ENCODE data around the gene ICAM2.

The ICAM2 gene

DNA sequence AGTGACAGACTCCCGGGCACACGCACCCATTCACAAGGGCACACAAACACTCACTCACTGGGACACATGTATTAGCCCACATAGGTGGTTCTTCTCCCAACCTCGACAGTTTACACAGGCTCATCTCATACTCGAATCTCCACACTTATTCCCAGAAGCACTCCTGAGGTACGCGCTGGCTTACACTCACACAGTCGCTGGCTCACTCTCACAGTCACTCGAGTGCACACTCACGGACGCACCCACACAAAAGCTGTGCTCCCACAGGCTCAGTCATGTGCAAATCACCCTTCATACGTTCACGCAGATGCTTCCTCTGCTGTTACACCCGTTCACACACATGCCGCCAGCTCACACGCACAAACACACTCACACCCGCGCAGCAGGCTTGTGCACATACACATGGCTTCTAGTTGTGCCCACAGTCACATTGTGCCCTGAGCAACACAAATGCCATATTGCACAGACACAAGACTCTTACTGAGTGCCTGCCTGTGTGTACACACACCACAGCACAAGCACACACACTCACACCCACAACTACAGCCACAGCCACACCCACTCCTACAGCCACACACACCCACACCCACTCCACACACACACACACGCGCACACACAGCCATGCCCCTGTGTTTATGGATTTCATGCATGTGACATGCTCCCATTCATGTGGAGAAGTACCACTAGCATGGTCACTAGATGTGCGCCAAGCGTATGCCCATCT, 30.6 kb downstream of the ICAM2 start:
- DNase-seq (ENCODE audit: extremely low read depth, insufficient read length) = no peak
- Histone ChIP-seq H3K27me3 (replicated peaks; ENCODE audit: control insufficient read depth, insufficient read depth, low read length) (no peaks in the 10 kb centered on the region), H3K4me3 (replicated peaks; ENCODE audit: low read depth, low read length) (no peak overlapping the region), H3K36me3 (ENCODE audit: control insufficient read depth, insufficient read depth, low read length) (no peaks in the 10 kb centered on the region)
- TF ChIP-seq, protein P1, sequence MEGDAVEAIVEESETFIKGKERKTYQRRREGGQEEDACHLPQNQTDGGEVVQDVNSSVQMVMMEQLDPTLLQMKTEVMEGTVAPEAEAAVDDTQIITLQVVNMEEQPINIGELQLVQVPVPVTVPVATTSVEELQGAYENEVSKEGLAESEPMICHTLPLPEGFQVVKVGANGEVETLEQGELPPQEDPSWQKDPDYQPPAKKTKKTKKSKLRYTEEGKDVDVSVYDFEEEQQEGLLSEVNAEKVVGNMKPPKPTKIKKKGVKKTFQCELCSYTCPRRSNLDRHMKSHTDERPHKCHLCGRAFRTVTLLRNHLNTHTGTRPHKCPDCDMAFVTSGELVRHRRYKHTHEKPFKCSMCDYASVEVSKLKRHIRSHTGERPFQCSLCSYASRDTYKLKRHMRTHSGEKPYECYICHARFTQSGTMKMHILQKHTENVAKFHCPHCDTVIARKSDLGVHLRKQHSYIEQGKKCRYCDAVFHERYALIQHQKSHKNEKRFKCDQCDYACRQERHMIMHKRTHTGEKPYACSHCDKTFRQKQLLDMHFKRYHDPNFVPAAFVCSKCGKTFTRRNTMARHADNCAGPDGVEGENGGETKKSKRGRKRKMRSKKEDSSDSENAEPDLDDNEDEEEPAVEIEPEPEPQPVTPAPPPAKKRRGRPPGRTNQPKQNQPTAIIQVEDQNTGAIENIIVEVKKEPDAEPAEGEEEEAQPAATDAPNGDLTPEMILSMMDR (IDR thresholded peaks at IDR 0.05; ENCODE audit: insufficient read depth, low read length, poor library complexity, severe bottlenecking) = no peak

DNA sequence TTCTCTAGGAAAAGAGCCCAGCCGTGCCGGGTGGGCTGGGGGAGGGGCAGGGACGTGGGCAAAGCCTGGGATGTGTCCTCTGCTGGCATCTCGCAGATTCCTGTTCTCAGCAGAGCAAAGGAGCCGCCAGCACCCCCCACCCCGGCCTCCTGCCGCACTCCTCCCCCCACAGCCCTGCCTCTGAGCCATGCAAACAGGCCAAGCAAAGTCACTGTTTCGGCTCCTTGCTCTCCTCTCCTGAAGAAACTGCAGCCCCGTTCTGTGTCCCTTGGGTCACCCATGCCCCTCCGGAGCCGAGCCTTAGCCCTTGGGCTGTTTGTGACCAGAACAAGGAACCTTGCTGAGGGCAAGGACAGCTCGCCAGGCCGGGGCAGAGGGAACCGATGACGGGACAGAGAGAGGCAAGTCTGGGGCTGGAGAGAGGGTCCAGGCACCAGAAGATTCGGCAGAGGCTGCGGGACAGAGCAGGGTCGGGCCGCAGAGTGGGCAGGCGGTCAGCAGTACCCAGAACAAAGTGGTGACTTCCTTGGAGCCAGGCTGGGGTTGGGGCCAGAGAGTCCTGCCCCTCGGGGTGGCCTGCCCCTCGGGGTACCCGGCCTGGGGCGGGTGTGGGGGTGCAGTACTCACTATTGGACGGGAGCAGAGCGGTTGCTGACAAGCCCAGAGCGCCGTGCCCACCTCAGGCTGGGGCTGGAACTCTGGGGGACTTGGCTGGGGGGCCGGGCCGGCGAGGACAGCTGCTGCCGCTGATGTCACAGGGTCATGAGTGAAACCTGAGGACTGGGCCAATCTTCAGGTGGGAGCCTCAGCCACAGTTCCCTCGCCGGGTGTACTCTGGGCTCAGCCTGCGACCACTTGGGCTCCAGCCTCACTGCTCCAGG, 31.5 kb downstream of the ICAM2 start:
- Histone ChIP-seq H3K27me3 (replicated peaks; ENCODE audit: control insufficient read depth, insufficient read depth, low read length) (no peaks in the 10 kb centered on the region), H3K4me3 (replicated peaks; ENCODE audit: low read depth, low read length) (no peak overlapping the region), H3K36me3 (ENCODE audit: control insufficient read depth, insufficient read depth, low read length) (no peaks in the 10 kb centered on the region)
- TF ChIP-seq, protein P1 (IDR thresholded peaks at IDR 0.05; ENCODE audit: insufficient read depth, low read length, poor library complexity, severe bottlenecking) = no peak
- DNase-seq (ENCODE audit: extremely low read depth, insufficient read length) = no peak

DNA sequence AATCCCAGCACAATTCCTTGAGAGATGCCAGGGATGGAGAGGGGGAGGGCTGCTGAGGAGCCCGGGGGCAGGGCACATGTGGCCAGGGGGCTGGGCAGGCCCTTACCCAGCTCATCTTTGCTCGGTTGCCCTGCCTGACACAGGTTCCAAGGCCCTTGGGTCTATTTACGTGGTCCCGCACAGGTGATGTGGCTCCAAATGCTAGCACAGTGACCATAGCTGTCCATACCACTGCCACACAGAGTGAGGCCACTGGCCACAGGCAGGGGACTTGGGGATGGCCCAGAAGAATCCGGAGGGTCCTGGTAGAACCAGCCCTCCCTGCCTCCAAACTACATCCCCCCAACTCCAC, 32.3 kb downstream of the ICAM2 start:
- TF ChIP-seq, protein P1 (IDR thresholded peaks at IDR 0.05; ENCODE audit: insufficient read depth, low read length, poor library complexity, severe bottlenecking) = no peak
- Histone ChIP-seq H3K4me3 (replicated peaks; ENCODE audit: low read depth, low read length) (no peak overlapping the region), H3K27me3 (replicated peaks; ENCODE audit: control insufficient read depth, insufficient read depth, low read length) (no peaks in the 10 kb centered on the region), H3K36me3 (ENCODE audit: control insufficient read depth, insufficient read depth, low read length) (no peaks in the 10 kb centered on the region)
- DNase-seq (ENCODE audit: extremely low read depth, insufficient read length) = no peak

DNA sequence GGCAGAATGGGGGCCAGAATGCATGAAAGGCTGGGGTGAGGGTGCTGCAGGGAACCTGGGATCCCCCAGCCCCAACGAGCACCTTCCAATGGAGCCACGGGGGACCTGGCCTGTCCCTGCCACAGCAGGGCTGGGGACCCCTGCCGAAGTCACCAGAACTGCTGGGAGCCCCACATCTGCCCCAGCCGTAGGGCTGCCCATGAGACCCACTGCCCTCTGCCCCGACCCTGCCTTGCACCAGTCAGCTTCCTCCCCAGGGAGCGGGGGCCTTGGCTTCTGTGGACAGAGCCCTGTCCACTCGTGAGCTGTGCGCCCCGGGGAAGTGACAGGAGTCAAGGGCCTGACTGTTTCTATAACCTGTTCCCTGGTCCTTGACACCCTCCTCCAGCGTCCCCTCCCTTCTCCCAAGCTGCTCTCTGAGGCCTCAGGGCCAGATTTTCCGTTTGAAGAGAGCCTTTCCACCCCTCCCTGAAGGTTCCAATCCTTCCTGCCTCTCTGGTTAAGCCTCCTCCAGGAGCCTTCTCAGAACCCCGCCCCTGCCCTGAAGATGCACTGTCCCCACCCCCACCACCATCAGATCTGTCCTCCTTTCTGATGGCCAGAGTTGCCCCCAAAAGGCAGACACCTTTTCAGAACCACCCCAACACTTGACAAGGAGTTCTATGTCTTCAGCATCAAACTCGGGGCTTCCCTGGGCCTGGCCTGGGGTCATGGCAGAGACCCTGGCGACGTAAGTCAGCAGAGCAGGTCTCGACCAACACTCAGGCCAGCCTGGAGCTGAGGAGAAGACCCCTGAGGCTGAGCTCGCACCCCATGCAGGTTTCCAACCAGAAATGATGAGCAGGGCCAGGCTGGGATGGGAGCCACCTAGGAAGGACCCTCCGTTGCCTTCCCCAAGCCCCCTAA, 33.0 kb downstream of the ICAM2 start:
- H3K27me3 ChIP-seq (replicated peaks; ENCODE audit: control insufficient read depth, insufficient read depth, low read length) = no peaks in the 10 kb centered on the region
- TF ChIP-seq, protein P1 (IDR thresholded peaks at IDR 0.05; ENCODE audit: insufficient read depth, low read length, poor library complexity, severe bottlenecking) = no peak
- no peak overlapping the region for H3K4me3 ChIP-seq (replicated peaks; ENCODE audit: low read depth, low read length)
- DNase-seq (ENCODE audit: extremely low read depth, insufficient read length) = no peak
- no peaks in the 10 kb centered on the region for H3K36me3 ChIP-seq (ENCODE audit: control insufficient read depth, insufficient read depth, low read length)

DNA sequence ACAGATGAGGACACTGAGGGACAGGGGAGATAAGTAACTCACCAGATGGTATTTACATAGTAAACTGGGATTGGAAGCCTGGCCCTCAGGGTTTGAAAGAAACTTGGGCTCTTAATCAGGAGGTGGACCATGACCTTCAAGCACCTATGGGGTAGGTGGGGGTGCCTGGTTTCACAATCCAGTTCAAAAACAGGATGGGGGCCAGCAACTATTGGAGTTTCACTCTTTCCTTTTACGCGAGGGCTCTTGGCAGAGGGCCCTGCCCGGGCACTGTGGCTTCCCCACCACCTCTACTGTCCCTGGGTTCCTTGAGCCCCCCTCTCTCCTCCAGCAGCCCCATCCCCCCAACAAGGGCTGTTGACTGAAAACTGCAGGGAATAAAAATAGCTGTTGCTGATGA, 33.6 kb downstream of the ICAM2 start:
- TF ChIP-seq, protein P1 (IDR thresholded peaks at IDR 0.05; ENCODE audit: insufficient read depth, low read length, poor library complexity, severe bottlenecking) = no peak
- DNase-seq (ENCODE audit: extremely low read depth, insufficient read length) = no peak
- H3K36me3 ChIP-seq (ENCODE audit: control insufficient read depth, insufficient read depth, low read length) = no peaks in the 10 kb centered on the region
- no peak overlapping the region for H3K4me3 ChIP-seq (replicated peaks; ENCODE audit: low read depth, low read length)
- H3K27me3 ChIP-seq (replicated peaks; ENCODE audit: control insufficient read depth, insufficient read depth, low read length) = no peaks in the 10 kb centered on the region
